Neural progenitor cell (in vitro differentiated cells): Measurements from ENCODE around the gene MRPL16.

ENCODE experiments used
- EZH2 ChIP-seq: fragments of 200-600 bp; sonication (generic); IDR thresholded peaks from 2 replicates; pipeline ENCODE4 v1.6.1; 2017; ENCODE audit warnings: antibody characterized with exemption, mild to moderate bottlenecking, moderate library complexity
- EZH2phosphoT487 ChIP-seq: fragments of 200-600 bp; sonication (generic); IDR thresholded peaks from 2 replicates; pipeline ENCODE4 v1.6.1; 2017; ENCODE audit warnings: antibody characterized with exemption
- TF ChIP-seq, protein P1 (sequence below): fragments of 200-600 bp; sonication (generic); IDR thresholded peaks from 2 replicates; pipeline ENCODE4 v1.5.1; 2017; ENCODE audit warnings: antibody characterized with exemption, mild to moderate bottlenecking

GRCh38 chr11:59792507-59792906 lies 18.1 kb downstream of the MRPL16 start:
- TF ChIP-seq, protein P1, sequence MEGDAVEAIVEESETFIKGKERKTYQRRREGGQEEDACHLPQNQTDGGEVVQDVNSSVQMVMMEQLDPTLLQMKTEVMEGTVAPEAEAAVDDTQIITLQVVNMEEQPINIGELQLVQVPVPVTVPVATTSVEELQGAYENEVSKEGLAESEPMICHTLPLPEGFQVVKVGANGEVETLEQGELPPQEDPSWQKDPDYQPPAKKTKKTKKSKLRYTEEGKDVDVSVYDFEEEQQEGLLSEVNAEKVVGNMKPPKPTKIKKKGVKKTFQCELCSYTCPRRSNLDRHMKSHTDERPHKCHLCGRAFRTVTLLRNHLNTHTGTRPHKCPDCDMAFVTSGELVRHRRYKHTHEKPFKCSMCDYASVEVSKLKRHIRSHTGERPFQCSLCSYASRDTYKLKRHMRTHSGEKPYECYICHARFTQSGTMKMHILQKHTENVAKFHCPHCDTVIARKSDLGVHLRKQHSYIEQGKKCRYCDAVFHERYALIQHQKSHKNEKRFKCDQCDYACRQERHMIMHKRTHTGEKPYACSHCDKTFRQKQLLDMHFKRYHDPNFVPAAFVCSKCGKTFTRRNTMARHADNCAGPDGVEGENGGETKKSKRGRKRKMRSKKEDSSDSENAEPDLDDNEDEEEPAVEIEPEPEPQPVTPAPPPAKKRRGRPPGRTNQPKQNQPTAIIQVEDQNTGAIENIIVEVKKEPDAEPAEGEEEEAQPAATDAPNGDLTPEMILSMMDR: no peak
- TF ChIP-seq EZH2phosphoT487 (no peak), EZH2 (no peak)
